HG02884 (cell line): Measurements from ENCODE around the gene FAM3C.

Source experiments
- ATAC-seq: cut with Tn5 transposase; IDR thresholded peaks from one replicate; pipeline ENCODE4 v1.9.1; 2021; ENCODE audit warnings: mild to moderate bottlenecking, moderate library complexity; ENCODE audit not compliant: unreplicated experiment

The FAM3C gene

GRCh38 chr7:121383235-121383910 is 12.7 kb downstream of the FAM3C start:
- no peak for ATAC-seq

- ATAC-seq = no peak
Measured at GRCh38 chr7:121382473-121382872, 13.6 kb downstream of the FAM3C start.

GRCh38 chr7:121379930-121380329 is 16.2 kb downstream of the FAM3C start:
- ATAC-seq = no peak

- no peak for ATAC-seq
Measured at GRCh38 chr7:121376979-121377378, 19.1 kb downstream of the FAM3C start.

- ATAC-seq = no peak
Measured at GRCh38 chr7:121373177-121373576, 22.9 kb downstream of the FAM3C start.

GRCh38 chr7:121372376-121373010 is 23.6 kb downstream of the FAM3C start:
- ATAC-seq = peak; percentile 84

GRCh38 chr7:121371883-121372282 is 24.2 kb downstream of the FAM3C start:
- no peak for ATAC-seq

GRCh38 chr7:121371367-121371766 is 24.7 kb downstream of the FAM3C start:
- ATAC-seq = no peak

- ATAC-seq = peak; percentile 43
Measured at GRCh38 chr7:121369462-121369861, 26.6 kb downstream of the FAM3C start.

- no peak for ATAC-seq
Measured at GRCh38 chr7:121366852-121367431, 29.2 kb downstream of the FAM3C start.

GRCh38 chr7:121360564-121360963 is 35.5 kb downstream of the FAM3C start:
- ATAC-seq = no peak

GRCh38 chr7:121355574-121355973 is 40.5 kb downstream of the FAM3C start:
- no peak for ATAC-seq

- peak; percentile 74 for ATAC-seq
Measured at GRCh38 chr7:121352323-121352722, 43.8 kb downstream of the FAM3C start.

- peak; percentile 8 for ATAC-seq
Measured at GRCh38 chr7:121351682-121352081, 44.4 kb downstream of the FAM3C start.

- no peak for ATAC-seq
Measured at GRCh38 chr7:121344497-121344896, 51.6 kb downstream of the FAM3C start.

- ATAC-seq = no peak
Measured at GRCh38 chr7:121344093-121344492, 52.0 kb downstream of the FAM3C start.

- ATAC-seq = no peak
Measured at GRCh38 chr7:121343302-121343701, 52.8 kb downstream of the FAM3C start.

- ATAC-seq = no peak
Measured at GRCh38 chr7:121342631-121343030, 53.5 kb downstream of the FAM3C start.

GRCh38 chr7:121341933-121342332 is 54.2 kb downstream of the FAM3C start:
- no peak for ATAC-seq

GRCh38 chr7:121339082-121339481 is 57.0 kb downstream of the FAM3C start:
- ATAC-seq = no peak

- ATAC-seq = no peak
Measured at GRCh38 chr7:121337398-121337797, 58.7 kb downstream of the FAM3C start.

GRCh38 chr7:121336579-121336978 is 59.5 kb downstream of the FAM3C start:
- ATAC-seq = no peak
